Hypothalamus (tissue), 51 donors: Measurements from ENCODE around the gene PKNOX2.

Source experiments
- DNase-seq, 51 donors: peaks; one replicate each; lab custom pipeline; 2025; lab: John Stamatoyannopoulos, UW

Gene PKNOX2

GRCh38 chr11:125154378-125155099, 10.0 kb upstream of the PKNOX2 start:
- DNase-seq: no peak

DNA sequence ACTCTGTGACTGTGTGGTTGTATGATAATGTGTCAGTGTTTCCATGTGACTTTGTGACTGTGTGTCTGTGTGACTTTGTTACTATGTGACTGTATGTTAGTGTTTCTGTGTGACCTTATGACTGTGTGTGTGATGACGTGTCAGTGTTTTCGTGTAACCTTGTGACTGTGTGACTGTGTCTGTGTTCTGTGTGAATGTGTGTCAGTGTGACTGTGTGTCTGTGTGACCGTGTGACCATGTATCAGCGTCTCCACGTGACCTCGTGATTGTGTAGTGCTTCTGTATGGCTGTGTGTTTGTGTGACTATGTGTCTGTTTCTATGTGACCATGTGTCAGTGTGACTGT, 9.5 kb upstream of the PKNOX2 start:
- DNase-seq: no peak

DNA sequence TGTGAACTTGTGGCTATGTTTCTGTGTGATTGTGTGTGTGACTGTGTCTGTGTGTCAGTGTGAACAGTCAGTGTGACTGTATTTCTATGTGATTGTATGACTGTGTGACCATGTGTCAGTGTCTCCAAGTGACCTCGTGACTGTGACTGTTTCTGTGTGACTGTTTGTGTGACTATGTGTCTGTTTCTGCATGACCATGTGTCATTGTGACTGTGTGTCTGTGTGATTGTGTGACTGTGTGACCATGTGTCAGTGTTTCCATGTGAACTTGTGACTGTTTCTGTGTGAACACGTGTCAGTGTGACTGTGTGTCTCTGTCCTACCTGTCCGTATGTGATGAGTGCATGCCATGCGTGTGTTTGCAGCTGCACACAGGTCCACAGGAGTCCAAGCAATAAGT, 8.8 kb upstream of the PKNOX2 start:
- DNase-seq: no peak

- DNase-seq: peak in 1 of 51 donors; percentile 29
Observed at GRCh38 chr11:125156346-125157117, 8.0 kb upstream of the PKNOX2 start.

DNA sequence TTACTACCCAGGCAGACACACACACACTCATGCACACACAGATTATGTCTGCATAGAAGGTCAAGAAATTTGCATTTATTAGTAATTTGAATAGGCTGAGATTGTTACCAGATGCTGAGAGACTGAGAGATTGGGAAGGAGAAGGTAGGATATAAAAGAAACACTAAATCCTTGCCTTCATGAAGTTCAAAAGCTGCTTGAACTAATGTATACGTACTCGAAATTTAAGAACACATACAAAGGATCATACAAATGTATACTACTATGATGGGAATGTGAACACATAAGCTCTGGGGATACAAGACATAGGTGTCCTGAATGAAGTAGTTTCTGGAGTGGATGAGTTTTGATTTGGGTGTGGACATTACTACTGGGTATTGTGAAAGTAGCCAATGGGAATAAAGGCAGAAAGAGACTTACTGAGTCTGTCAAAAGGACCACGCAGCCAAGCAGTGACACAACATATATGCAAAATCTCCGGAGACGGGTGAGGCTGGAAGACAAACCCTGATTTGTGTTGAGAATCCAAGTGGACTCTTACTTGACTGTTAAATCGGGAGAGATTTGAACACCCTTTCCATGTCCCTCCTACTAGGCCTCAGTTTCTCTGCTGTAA, 7.3 kb upstream of the PKNOX2 start:
- DNase-seq: no peak

GRCh38 chr11:125157953-125158680, 6.4 kb upstream of the PKNOX2 start:
- DNase-seq: no peak

DNA sequence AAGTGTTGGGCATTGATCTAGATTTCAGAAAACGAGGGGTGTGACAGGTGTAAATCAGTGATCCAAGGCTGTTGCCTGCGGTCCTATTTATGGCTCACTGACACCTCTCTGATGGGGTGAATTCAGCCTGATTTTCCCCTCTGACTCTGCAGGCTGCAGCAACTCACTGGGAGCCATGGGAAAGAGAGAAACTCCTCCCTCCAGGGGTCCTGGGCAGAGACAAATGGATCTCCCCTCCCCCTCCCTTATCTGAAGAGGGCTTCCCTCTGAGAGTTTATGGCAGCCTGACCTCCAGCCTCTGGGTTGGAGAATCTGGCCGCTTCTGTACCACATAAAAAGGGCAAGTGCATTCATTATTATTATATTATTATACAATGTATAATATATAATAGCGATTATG, 1.8 kb upstream of the PKNOX2 start:
- DNase-seq: no peak

DNA sequence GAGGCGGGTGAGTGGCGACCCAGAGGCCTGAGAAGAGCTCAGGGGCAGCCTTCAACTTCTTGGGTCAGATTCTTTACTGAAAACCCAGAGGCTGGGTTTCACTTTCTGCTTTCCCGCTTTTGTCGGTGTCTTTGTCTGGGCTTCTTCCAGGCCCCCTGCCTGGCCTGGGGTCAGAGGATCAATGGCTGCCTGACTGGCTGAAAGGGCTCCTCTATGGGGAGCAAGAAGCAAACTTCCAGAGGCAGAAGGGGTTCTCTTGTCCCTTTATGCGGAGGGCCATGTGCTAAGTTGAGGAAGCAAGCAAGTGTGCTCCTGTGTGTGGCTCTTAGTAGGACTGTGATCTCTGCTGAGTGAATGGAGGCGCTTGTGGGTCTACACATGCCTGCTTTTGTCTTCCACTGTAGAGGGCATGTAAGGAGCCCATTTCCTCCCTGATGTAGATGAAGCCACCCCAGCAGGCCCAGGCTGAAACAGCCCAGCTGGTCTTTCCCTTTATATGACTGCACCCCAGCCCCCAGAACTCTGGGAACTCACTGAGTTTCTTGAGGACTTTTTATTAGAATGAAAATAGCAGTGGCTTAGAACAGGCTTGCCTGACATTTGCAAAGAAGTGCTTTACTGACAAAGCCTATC, 1.0 kb upstream of the PKNOX2 start:
- DNase-seq: no peak

DNA sequence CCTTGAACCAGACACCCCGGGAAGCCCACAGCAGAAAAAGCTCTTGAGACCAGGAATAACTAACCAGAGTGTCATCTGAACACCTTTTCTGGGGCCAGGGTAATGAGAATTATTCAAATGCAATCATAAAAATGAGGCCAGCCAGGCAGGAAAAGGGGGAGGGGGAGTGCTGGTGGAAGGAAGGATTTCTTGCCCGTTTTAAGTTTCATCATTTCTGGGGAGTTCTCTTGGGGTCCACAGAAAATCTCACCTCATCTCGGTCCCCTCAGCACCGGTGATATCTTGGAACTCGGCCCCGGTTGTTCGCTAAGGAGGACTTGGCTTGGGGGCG, 495 bp upstream of the PKNOX2 start:
- DNase-seq: no peak

GRCh38 chr11:125165111-125165842, 726 bp downstream of the PKNOX2 start:
- DNase-seq: peak in 19 of 51 donors; percentile 13 to 64 (median 35)

DNA sequence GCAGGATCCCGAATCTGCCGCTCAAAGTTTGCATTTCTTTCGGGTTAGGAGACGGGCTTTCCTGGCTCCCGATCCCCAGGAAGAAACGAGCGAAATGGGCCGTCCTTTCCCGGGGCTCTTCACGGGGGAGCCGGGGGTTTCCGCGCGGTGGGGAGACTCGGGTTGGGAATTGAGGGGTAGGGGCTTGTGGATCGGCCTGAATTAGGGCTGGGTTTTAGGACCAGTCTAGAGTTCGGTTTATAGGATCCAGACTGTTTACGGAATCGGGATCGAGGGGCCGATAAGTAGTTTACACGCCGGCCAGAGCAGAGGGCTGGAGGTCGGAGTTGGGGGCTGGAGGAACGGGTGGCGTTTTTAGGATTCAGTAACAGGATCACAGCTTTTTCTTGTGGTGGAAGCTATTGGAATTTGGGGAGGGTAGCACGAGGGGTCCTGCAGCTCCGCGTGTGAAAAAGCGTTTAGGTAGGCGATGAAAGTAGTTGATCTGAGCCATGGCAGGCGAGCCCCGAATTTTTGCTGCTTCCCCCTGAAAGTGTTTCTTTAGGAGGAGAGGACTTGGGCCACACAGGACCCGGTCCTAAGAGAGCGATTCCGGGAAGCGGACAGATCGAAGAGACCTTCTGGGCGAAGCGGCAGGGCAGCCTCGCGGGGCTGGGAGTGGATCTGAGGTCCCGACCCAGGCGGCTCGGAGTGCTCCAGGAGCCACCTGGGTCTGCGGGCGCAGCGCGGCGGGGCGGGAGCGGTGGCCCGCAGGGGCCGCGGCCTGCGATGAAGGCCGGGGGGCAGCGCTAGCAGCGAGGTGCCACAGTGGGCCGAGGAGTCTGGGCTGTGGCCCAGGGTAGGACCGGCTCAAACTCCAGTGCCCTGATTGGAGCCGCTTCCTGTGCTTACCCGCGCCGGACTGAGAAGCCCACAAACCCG, 1.6 kb downstream of the PKNOX2 start:
- peak in 16 of 51 donors; percentile 9 to 52 (median 22) for DNase-seq

DNA sequence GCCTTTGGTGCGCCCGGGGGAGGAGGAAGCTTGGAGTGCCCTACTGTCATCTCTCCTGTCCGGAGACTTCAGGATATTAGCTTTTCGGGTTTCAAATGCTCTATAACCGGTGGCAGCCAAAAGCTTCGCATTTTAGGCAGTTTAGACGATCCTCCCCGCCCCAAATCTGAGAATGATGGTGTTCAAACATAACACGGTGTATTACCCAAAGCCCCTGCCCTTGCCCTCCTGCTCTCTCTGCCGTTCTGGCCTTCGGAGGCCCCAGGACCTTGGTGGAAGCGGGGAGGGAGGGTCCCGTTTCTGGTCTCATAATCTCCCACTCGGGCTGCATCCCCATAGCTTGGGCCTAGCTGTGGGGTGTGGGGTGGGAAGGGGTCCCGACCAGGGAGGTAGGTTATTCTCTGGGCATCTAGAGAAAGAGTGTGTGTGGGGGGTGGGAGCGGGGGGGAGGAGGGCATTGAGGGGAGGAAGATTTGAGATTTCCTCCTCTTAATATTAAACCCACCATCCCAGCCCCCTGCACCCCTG, 2.3 kb downstream of the PKNOX2 start:
- DNase-seq: no peak

DNA sequence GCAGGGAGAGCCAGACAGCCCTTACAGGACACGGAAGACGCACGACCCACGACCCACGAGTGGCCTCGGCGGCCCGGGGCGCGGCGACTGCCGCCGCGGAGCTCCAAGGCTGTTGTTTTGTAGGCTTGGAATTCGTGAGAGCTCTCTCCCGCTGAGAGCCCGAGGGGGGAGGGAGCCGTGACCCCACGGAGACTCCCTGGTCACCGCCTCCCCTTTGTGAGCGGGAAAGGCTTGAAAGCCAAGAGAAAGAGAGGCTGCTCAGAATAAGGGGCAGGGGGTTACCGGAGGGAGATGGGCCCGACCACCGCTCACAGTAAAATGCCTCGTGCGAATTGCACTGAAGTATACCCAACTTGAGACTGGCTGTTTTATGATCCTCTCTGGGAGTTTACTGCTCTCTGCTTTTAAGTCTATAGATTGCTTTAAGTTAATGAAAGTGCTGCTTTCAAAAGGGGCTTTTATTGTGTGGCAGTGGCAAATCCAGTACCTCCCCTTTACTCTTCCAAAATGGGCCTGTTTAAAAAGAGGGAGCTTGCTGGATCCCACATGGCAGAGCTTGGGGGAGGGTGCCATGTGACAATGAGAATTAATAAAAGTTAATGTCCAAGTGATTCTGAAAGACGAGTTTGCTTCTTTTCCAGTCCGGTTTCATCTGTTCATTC, 2.9 kb downstream of the PKNOX2 start:
- DNase-seq: peak in 14 of 51 donors; percentile 8 to 46 (median 26)

DNA sequence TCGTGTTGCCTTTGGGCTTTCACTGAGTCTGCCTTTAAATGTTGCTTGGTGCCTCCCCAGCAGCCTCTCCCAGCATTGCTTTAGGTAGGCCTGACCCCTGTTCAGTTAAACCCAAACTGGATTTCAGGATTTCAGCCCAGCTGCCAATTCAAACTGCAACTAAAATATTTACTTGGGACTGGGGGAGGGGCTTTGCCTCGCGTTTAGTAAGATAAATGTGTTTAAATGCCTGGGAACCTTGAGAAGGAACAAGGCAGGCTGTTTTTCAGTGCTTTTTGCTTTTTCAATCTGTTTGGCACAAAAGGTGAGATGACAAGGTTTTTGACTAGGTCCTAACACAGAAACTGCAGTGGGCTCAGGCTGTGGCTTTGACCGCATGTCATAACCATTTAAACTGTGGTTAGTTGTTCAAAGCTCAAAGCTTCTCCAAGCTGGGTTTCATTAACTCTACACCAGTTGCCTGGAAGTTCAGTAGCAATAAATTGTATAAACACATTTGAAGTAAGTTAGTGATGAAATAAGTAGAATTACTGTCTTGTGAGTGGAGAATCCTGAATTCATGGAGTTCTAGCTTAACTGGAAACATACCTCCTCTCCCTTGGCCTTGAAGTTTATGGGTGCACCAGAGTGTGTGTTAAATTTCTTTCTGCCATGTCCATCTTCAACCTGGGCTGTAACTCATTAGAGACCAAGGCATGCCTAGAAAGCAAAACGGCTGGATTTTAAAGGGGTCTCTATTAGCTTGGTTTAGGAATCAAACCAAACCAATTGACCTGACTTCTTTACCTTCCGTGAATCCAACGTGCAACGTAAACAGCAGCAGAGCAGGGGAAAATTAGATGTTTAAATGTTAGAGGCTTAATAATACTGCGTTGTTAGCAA, 3.6 kb downstream of the PKNOX2 start:
- DNase-seq: peak in 1 of 51 donors; percentile 18

DNA sequence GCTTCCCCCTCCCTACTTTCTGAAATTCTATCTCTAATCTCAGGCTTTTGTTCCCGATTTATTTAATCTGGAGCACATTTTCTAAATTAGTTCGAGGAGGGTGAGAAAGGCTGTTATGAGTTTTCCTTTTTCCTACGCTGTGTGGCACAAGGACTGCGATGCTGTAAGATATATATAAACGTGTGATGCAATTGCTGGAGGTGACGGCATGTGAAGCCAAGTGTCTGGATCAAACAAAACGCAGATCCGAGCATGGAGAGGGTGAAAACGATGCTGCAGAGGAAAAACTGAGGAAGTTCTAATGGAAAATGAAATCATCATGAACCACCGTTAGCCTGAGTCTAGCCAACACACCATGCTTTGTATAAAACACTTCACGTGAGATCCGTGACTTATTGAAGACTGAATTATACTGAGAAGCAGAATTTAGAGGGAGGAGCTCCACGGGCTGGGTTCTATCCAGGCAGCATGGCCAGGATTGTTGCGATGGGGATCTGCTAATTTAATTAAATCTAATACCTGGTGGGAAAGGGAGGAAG, 4.4 kb downstream of the PKNOX2 start:
- DNase-seq: peak in 1 of 51 donors; percentile 30

GRCh38 chr11:125170001-125170509, 5.5 kb downstream of the PKNOX2 start:
- no peak for DNase-seq
